Neural progenitor cell (in vitro differentiated cells): ENCODE data around the gene CYSLTR2. TPM values are rescaled to one million over a fixed set of nuclear protein-coding genes. Genes with fewer than 3 reads are reported as not detected.

Source experiments
- DNase-seq: peaks from one replicate; pipeline ENCODE4 v3.0.0-alpha.2; 2016; ENCODE audit warnings: low spot score
- H2AFZ ChIP-seq: fragments of 200-600 bp; sonication (generic); replicated peaks from 2 replicates; pipeline ENCODE4 v1.6.1; 2016; ENCODE audit warnings: antibody characterized with exemption
- H3F3A ChIP-seq: fragments of 200-600 bp; sonication (generic); 2 replicates; pipeline ENCODE4 v1.6.1; 2016; ENCODE audit warnings: antibody characterized with exemption, low read depth
- H3K27ac ChIP-seq: fragments of 200-600 bp; sonication (generic); 2 replicates; pipeline ENCODE4 v1.5.1; 2016; ENCODE audit warnings: mild to moderate bottlenecking
- H3K27me3 ChIP-seq: fragments of 200-600 bp; sonication (generic); 2 replicates; pipeline ENCODE4 v1.6.1; 2016; ENCODE audit warnings: mild to moderate bottlenecking, moderate library complexity
- H3K36me3 ChIP-seq: fragments of 200-600 bp; sonication (generic); 2 replicates; pipeline ENCODE4 v1.5.1; 2016
- H3K4me1 ChIP-seq: fragments of 200-600 bp; sonication (generic); 2 replicates; pipeline ENCODE4 v1.6.1; 2016; ENCODE audit warnings: mixed run types
- H3K4me2 ChIP-seq: fragments of 200-600 bp; sonication (generic); 2 replicates; pipeline ENCODE4 v1.6.1; 2016
- H3K4me3 ChIP-seq: fragments of 200-600 bp; sonication (generic); 2 replicates; pipeline ENCODE4 v1.5.1; 2016
- H3K79me2 ChIP-seq: fragments of 200-600 bp; sonication (generic); 2 replicates; pipeline ENCODE4 v1.6.1; 2016; ENCODE audit warnings: low read depth
- H3K9ac ChIP-seq: fragments of 200-600 bp; sonication (generic); 2 replicates; pipeline ENCODE4 v1.6.1; 2016
- H3K9me3 ChIP-seq: fragments of 200-600 bp; sonication (generic); 2 replicates; pipeline ENCODE4 v1.5.1; 2016; ENCODE audit warnings: low read depth
- H4K20me1 ChIP-seq: fragments of 200-600 bp; sonication (generic); 2 replicates; pipeline ENCODE4 v1.6.1; 2016; ENCODE audit warnings: low read depth
- H3K27ac Mint-ChIP-seq: 3 replicates; pipeline ENCODE4 v1.8.0; 2021; ENCODE audit warnings: mixed read lengths
- H3K27me3 Mint-ChIP-seq: 2 replicates; pipeline ENCODE4 v1.8.0; 2022; ENCODE audit warnings: low read depth, mild to moderate bottlenecking, inconsistent platforms, moderate library complexity, mixed read lengths; ENCODE audit not compliant: insufficient read depth
- H3K36me3 Mint-ChIP-seq: 3 replicates; pipeline ENCODE4 v1.8.0; 2021; ENCODE audit warnings: mixed read lengths
- H3K4me1 Mint-ChIP-seq: 3 replicates; pipeline ENCODE4 v1.8.0; 2021; ENCODE audit warnings: mixed read lengths
- H3K4me3 Mint-ChIP-seq: 3 replicates; pipeline ENCODE4 v1.8.0; 2021; ENCODE audit warnings: mild to moderate bottlenecking, moderate library complexity, mixed read lengths
- H3K9me3 Mint-ChIP-seq: 3 replicates; pipeline ENCODE4 v1.8.0; 2020; ENCODE audit warnings: mixed read lengths
- CTCF ChIP-seq: fragments of 200-600 bp; sonication (generic); IDR thresholded peaks from 2 replicates; pipeline ENCODE4 v1.5.1; 2017; ENCODE audit warnings: antibody characterized with exemption, mild to moderate bottlenecking
- EZH2 ChIP-seq: fragments of 200-600 bp; sonication (generic); IDR thresholded peaks from 2 replicates; pipeline ENCODE4 v1.6.1; 2017; ENCODE audit warnings: antibody characterized with exemption, mild to moderate bottlenecking, moderate library complexity
- EZH2phosphoT487 ChIP-seq: fragments of 200-600 bp; sonication (generic); IDR thresholded peaks from 2 replicates; pipeline ENCODE4 v1.6.1; 2017; ENCODE audit warnings: antibody characterized with exemption
- total RNA-seq: library from RNA; depleted of rRNA; stranded (reverse); fragments of >200 nt; gene quantifications from 2 replicates; pipeline ENCODE4 v1.2.3, GENCODE V29; 2015; ENCODE audit warnings: low replicate concordance

Gene CYSLTR2
- total RNA-seq, 1 donor from 2014 or later, result not detected

GRCh38 chr13:48630291-48630690, 23.4 kb upstream of the CYSLTR2 start:
- Mint-ChIP-seq H3K27ac (no peak overlapping the region), H3K36me3 (no peaks in the 10 kb centered on the region), H3K27me3 (peaks cover 2% of the 10 kb centered on the region), H3K9me3 (no peaks in the 10 kb centered on the region), H3K4me3 (no peak overlapping the region), H3K4me1 (no peaks in the 10 kb centered on the region)
- Histone ChIP-seq H3K27ac (no peak overlapping the region), H3K9ac (no peak overlapping the region), H3K9me3 (no peaks in the 10 kb centered on the region), H3K4me2 (no peak overlapping the region), H2AFZ (no peak overlapping the region), H3K4me3 (no peak overlapping the region), H3F3A (no peaks in the 10 kb centered on the region), H3K4me1 (no peaks in the 10 kb centered on the region), H3K79me2 (no peaks in the 10 kb centered on the region), H4K20me1 (no peaks in the 10 kb centered on the region), H3K36me3 (no peaks in the 10 kb centered on the region), H3K27me3 (no peaks in the 10 kb centered on the region)
- TF ChIP-seq EZH2 (no peak), EZH2phosphoT487 (no peak), CTCF (no peak)
- no peak for DNase-seq

GRCh38 chr13:48630773-48631172, 23.0 kb upstream of the CYSLTR2 start:
- no peak overlapping the region for H3K4me2 ChIP-seq
- no peaks in the 10 kb centered on the region for H3K27me3 ChIP-seq
- Mint-ChIP-seq H3K36me3 (no peaks in the 10 kb centered on the region), H3K27me3 (peaks cover 2% of the 10 kb centered on the region), H3K9me3 (no peaks in the 10 kb centered on the region), H3K27ac (no peak overlapping the region), H3K4me1 (no peaks in the 10 kb centered on the region), H3K4me3 (no peak overlapping the region)
- no peaks in the 10 kb centered on the region for H4K20me1 ChIP-seq
- H3K27ac ChIP-seq, result no peak overlapping the region
- H3K9me3 ChIP-seq, result no peaks in the 10 kb centered on the region
- no peak overlapping the region for H3K4me3 ChIP-seq
- no peaks in the 10 kb centered on the region for H3K79me2 ChIP-seq
- H3K4me1 ChIP-seq, result no peaks in the 10 kb centered on the region
- no peak overlapping the region for H3K9ac ChIP-seq
- no peak overlapping the region for H2AFZ ChIP-seq
- TF ChIP-seq CTCF (no peak), EZH2 (no peak), EZH2phosphoT487 (no peak)
- H3F3A ChIP-seq, result no peaks in the 10 kb centered on the region
- no peaks in the 10 kb centered on the region for H3K36me3 ChIP-seq
- DNase-seq, result no peak

DNA sequence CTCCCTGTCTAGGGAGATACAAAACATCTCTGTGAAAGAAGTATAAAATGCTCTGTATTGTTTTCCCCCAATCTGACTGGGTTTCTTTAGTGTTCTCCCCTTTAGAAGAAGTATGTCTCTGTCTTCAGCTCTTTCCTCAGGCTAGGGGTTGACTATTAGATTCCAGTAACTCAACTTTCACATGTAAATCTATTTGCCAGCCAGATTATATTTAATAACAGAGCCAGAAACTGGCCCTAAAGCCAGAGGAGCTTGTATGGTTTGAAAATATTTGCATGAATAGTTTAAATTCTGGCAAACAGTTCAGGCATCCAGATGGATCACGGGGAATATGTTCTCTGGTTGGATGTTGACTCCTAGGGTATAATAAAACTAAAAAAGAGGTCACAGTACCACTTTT, 22.3 kb upstream of the CYSLTR2 start:
- Mint-ChIP-seq H3K9me3 (peaks cover 4% of the 10 kb centered on the region), H3K4me1 (no peaks in the 10 kb centered on the region), H3K27me3 (peaks cover 6% of the 10 kb centered on the region), H3K36me3 (no peaks in the 10 kb centered on the region), H3K27ac (no peak overlapping the region), H3K4me3 (no peak overlapping the region)
- no peak for DNase-seq
- TF ChIP-seq EZH2 (no peak), EZH2phosphoT487 (no peak), CTCF (no peak)
- Histone ChIP-seq H4K20me1 (no peaks in the 10 kb centered on the region), H3K79me2 (no peaks in the 10 kb centered on the region), H3K27me3 (no peaks in the 10 kb centered on the region), H3K27ac (no peak overlapping the region), H3K9ac (no peak overlapping the region), H2AFZ (no peak overlapping the region), H3K36me3 (no peaks in the 10 kb centered on the region), H3K9me3 (no peaks in the 10 kb centered on the region), H3F3A (no peaks in the 10 kb centered on the region), H3K4me3 (no peak overlapping the region), H3K4me2 (no peak overlapping the region), H3K4me1 (no peaks in the 10 kb centered on the region)
